GM23338 (cell line): ENCODE data around the gene RSAD1. TPM values are rescaled to one million over a fixed set of nuclear protein-coding genes. Genes with fewer than 3 reads are reported as not detected.

ENCODE experiments used
- ATAC-seq: fragments of 200-7000 bp; cut with Tn5 transposase; 3 replicates; pipeline ENCODE4 v1.9.1; 2020
- DNase-seq: peaks from one replicate; pipeline ENCODE4 v3.0.0-alpha.2; 2015; ENCODE audit warnings: low spot score
- H2AFZ ChIP-seq: fragments of 200-600 bp; sonication (generic); 2 replicates; pipeline ENCODE4 v1.8.0; 2016; ENCODE audit warnings: antibody characterized with exemption, mild to moderate bottlenecking, moderate library complexity
- H3F3A ChIP-seq: fragments of 200-600 bp; sonication (generic); replicated peaks from 2 replicates; pipeline ENCODE4 v1.8.0; 2017; ENCODE audit warnings: antibody characterized with exemption, mixed run types, low read depth
- H3K27ac ChIP-seq: fragments of 200-600 bp; sonication (generic); 2 replicates; pipeline ENCODE4 v1.6.1; 2016; ENCODE audit warnings: low read depth
- H3K27me3 ChIP-seq: fragments of 200-600 bp; sonication (generic); 2 replicates; pipeline ENCODE4 v1.8.0; 2016; ENCODE audit warnings: mild to moderate bottlenecking, mixed run types, moderate library complexity; ENCODE audit not compliant: insufficient read depth
- H3K36me3 ChIP-seq: fragments of 200-600 bp; sonication (generic); 2 replicates; pipeline ENCODE4 v1.8.0; 2016; ENCODE audit warnings: mild to moderate bottlenecking; ENCODE audit not compliant: insufficient read depth
- H3K4me1 ChIP-seq: fragments of 200-600 bp; sonication (generic); 2 replicates; pipeline ENCODE4 v1.8.0; 2016; ENCODE audit warnings: mild to moderate bottlenecking, moderate library complexity; ENCODE audit not compliant: insufficient read depth
- H3K4me2 ChIP-seq: fragments of 200-600 bp; sonication (generic); 2 replicates; pipeline ENCODE4 v1.7.1; 2017; ENCODE audit warnings: mixed run types
- H3K4me3 ChIP-seq: fragments of 200-600 bp; sonication (generic); 2 replicates; pipeline ENCODE4 v1.6.1; 2016; ENCODE audit warnings: mixed run types
- H3K79me2 ChIP-seq: fragments of 200-600 bp; sonication (generic); replicated peaks from 2 replicates; pipeline ENCODE4 v1.8.0; 2017; ENCODE audit warnings: mild to moderate bottlenecking; ENCODE audit not compliant: insufficient read depth
- H3K9me2 ChIP-seq: fragments of 200-600 bp; sonication (generic); 2 replicates; pipeline ENCODE4 v1.8.0; 2017; ENCODE audit not compliant: insufficient read depth
- H4K20me1 ChIP-seq: fragments of 200-600 bp; sonication (generic); replicated peaks from 2 replicates; pipeline ENCODE4 v1.8.0; 2017; ENCODE audit warnings: mild to moderate bottlenecking; ENCODE audit not compliant: insufficient read depth
- H3K27ac Mint-ChIP-seq: 2 replicates; pipeline ENCODE4 v1.8.0; 2020; ENCODE audit warnings: inconsistent platforms, mild to moderate bottlenecking, moderate library complexity, mixed read lengths
- H3K27me3 Mint-ChIP-seq: 3 replicates; pipeline ENCODE4 v1.8.0; 2022; ENCODE audit warnings: low read depth, mild to moderate bottlenecking, moderate library complexity, mixed read lengths, inconsistent platforms; ENCODE audit not compliant: insufficient read depth, poor library complexity
- H3K36me3 Mint-ChIP-seq: 3 replicates; pipeline ENCODE4 v1.8.0; 2021; ENCODE audit warnings: low read depth, mild to moderate bottlenecking, inconsistent platforms, moderate library complexity, mixed read lengths
- H3K4me1 Mint-ChIP-seq: 3 replicates; pipeline ENCODE4 v1.8.0; 2020; ENCODE audit warnings: mild to moderate bottlenecking, inconsistent platforms, mixed read lengths
- H3K4me3 Mint-ChIP-seq: 3 replicates; pipeline ENCODE4 v1.8.0; 2021; ENCODE audit warnings: moderate library complexity, mild to moderate bottlenecking, inconsistent platforms, mixed read lengths
- H3K9me3 Mint-ChIP-seq: 3 replicates; pipeline ENCODE4 v1.8.0; 2020; ENCODE audit warnings: moderate library complexity, mild to moderate bottlenecking, inconsistent platforms, mixed read lengths
- CREB1 ChIP-seq: fragments of 250-450 bp; sonication (Bioruptor Pico); IDR thresholded peaks from 2 replicates; pipeline ENCODE4 v1.5.0; 2020; ENCODE audit warnings: low read depth, mild to moderate bottlenecking, moderate library complexity
- CTCF ChIP-seq, 2 experiments: fragments of 200-600 bp in 1 of 2; sonication (generic) in 1 of 2; conservative IDR thresholded peaks; 2 replicates each; pipeline versions ENCODE4 v1.5.1 to v1.6.1; 2016 to 2017; ENCODE audit warnings: antibody characterized with exemption in 2 of 2, low read depth in 2 of 2, mild to moderate bottlenecking in 2 of 2, moderate library complexity in 1 of 2
- ETS1 ChIP-seq: IDR thresholded peaks from 2 replicates; pipeline ENCODE4 v1.6.1; 2016; ENCODE audit warnings: antibody characterized with exemption
- EZH2 ChIP-seq: fragments of 200-600 bp; sonication (generic); IDR thresholded peaks from one replicate; pipeline ENCODE4 v1.8.0; 2017; ENCODE audit warnings: antibody characterized with exemption, mild to moderate bottlenecking, low read depth; ENCODE audit not compliant: unreplicated experiment
- EZH2phosphoT487 ChIP-seq: fragments of 200-600 bp; sonication (generic); IDR thresholded peaks from one replicate; pipeline ENCODE4 v1.8.1; 2018; ENCODE audit warnings: antibody characterized with exemption; ENCODE audit not compliant: unreplicated experiment
- JUNB ChIP-seq: IDR thresholded peaks from one replicate; pipeline ENCODE4 v1.6.1; 2016; ENCODE audit warnings: antibody characterized with exemption; ENCODE audit not compliant: unreplicated experiment
- NANOG ChIP-seq: IDR thresholded peaks from 2 replicates; pipeline ENCODE4 v1.6.1; 2016; ENCODE audit warnings: antibody characterized with exemption, borderline replicate concordance
- POLR2AphosphoS5 ChIP-seq: IDR thresholded peaks from 2 replicates; pipeline ENCODE4 v1.6.1; 2016; ENCODE audit warnings: antibody characterized with exemption, low read depth
- REST ChIP-seq: IDR thresholded peaks from one replicate; pipeline ENCODE4 v1.6.1; 2018; ENCODE audit warnings: antibody characterized with exemption; ENCODE audit not compliant: unreplicated experiment
- STAT1 ChIP-seq: IDR thresholded peaks from one replicate; pipeline ENCODE4 v1.6.1; 2016; ENCODE audit warnings: antibody characterized with exemption; ENCODE audit not compliant: unreplicated experiment
- ZNF114 ChIP-seq: fragments of 250-450 bp; sonication (Bioruptor Pico); IDR thresholded peaks from 2 replicates; pipeline ENCODE4 v1.5.0; 2020; ENCODE audit warnings: mild to moderate bottlenecking, moderate library complexity
- ZNF331 ChIP-seq: fragments of 250-450 bp; sonication (Bioruptor Pico); IDR thresholded peaks from 2 replicates; pipeline ENCODE4 v1.5.0; 2020; ENCODE audit warnings: low read depth, mild to moderate bottlenecking, moderate library complexity
- ZNF462 ChIP-seq: fragments of 250-450 bp; sonication (Bioruptor Pico); IDR thresholded peaks from 2 replicates; pipeline ENCODE4 v1.5.0; 2020; ENCODE audit warnings: mild to moderate bottlenecking, moderate library complexity
- polyA plus RNA-seq: library from polyadenylated mRNA; unstranded; fragments of >200 nt; fragmentation: Nextera tagmentation; extraction: Ambion mirVana; gene quantifications from 2 replicates; pipeline ENCODE4 v1.2.1, GENCODE V29; 2016
- total RNA-seq: library from RNA; depleted of rRNA; stranded (reverse); fragments of >200 nt; shearing (Covaris generic); gene quantifications from 2 replicates; pipeline ENCODE4 v1.2.3, GENCODE V29; 2014

Gene RSAD1
- total and polyA plus RNA-seq, 2 experiments from 2014 or later: 18.4 to 28.7 TPM

GRCh38 chr17:50529849-50530248, 51.2 kb downstream of the RSAD1 start:
- no peak for DNase-seq
- no peak for ATAC-seq
- H2AFZ ChIP-seq: no peak overlapping the region
- H4K20me1 ChIP-seq: no peaks in the 10 kb centered on the region
- H3K27ac ChIP-seq: no peak overlapping the region
- H3K36me3 Mint-ChIP-seq: no peaks in the 10 kb centered on the region; the same call in 2 of the 3 replicates
- no peak overlapping the region for H3K4me3 ChIP-seq
- no peaks in the 10 kb centered on the region for H3K36me3 ChIP-seq
- H3K4me2 ChIP-seq: no peak overlapping the region
- peaks cover 23% of the 10 kb centered on the region for H3K4me1 Mint-ChIP-seq
- peaks cover 3% of the 10 kb centered on the region; the same call in 1 of the 2 replicates for H3K9me2 ChIP-seq
- TF ChIP-seq ZNF331 (no peak), STAT1 (no peak), ZNF462 (CRISPR knock-in tag) (no peak), EZH2 (no peak), ZNF114 (CRISPR knock-in tag) (no peak), CREB1 (CRISPR knock-in tag) (no peak), EZH2phosphoT487 (no peak), NANOG (no peak), POLR2AphosphoS5 (no peak), JUNB (no peak), REST (no peak), ETS1 (no peak), CTCF (conservative IDR thresholded peaks at IDR 0.05; ENCODE audit: low read depth in 2 of 2) (no peak)
- H3K27me3 Mint-ChIP-seq: peaks cover 33% of the 10 kb centered on the region
- peaks cover 12% of the 10 kb centered on the region for H3K4me1 ChIP-seq
- no peaks in the 10 kb centered on the region; the same call in 2 of the 3 replicates for H3K9me3 Mint-ChIP-seq
- peaks cover 28% of the 10 kb centered on the region for H3K27me3 ChIP-seq
- H3F3A ChIP-seq: 0 out of 2 replicates have a peak, but pooled peaks cover 4% of the 10 kb centered on the region
- no peak overlapping the region for H3K4me3 Mint-ChIP-seq
- H3K79me2 ChIP-seq: no peaks in the 10 kb centered on the region
- no peak overlapping the region for H3K27ac Mint-ChIP-seq
